ENCODE results near the gene JAML.

The JAML gene

GRCh38 chr11:118233377-118233776 lies 8.6 kb upstream of the JAML start:
- TF ChIP-seq GATA3 (IDR thresholded peaks at IDR 0.05; ENCODE audit: low read depth, low read length) (no peak), GATA2 (IDR thresholded peaks at IDR 0.05; ENCODE audit: low read depth, low read length) (no peak)

- no peak for TF ChIP-seq GATA3 (IDR thresholded peaks at IDR 0.05; ENCODE audit: low read depth, low read length)
- no peak for TF ChIP-seq GATA2 (IDR thresholded peaks at IDR 0.05; ENCODE audit: low read depth, low read length)
Observed at GRCh38 chr11:118232659-118233058, 7.8 kb upstream of the JAML start.

DNA sequence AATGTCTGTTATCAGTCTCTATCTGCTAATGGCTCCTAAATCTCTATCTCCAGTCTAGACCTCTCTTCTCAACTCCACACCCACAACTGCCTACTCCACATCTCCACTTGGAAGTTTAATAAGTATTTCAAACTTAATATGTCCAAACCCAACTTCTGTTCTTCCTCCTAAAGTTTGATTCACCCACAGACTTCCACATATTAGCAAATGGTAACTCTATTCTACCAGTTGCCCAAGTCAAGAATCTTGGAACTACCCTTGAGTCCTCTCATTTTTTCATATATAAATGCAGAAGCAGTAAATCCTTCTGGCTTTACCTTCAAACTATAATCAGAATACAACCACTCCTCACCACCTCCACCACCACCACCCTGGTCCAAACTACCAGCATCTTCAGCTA lies 6.7 kb upstream of the JAML start:
- TF ChIP-seq GATA2 (IDR thresholded peaks at IDR 0.05; ENCODE audit: low read depth, low read length): no peak
- TF ChIP-seq GATA3 (IDR thresholded peaks at IDR 0.05; ENCODE audit: low read depth, low read length): no peak

DNA sequence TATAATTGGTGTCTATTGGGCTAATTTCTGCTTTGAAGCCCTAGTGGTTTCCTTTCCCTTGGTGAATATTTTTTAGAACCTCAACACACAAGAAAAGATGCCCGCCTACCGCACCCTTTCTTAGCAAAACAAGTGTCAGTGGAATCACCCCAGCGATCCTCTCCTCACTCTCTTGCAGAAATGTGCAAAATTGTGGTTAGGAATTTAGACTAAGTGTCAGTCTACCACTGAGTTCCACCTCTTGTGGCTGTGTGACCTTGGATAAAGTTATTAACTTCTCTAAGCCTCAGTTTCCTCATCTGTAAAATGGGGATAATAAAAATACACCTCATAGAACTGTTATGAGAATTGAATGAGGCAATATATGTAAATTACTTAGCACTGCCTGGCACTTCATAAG lies 5.3 kb upstream of the JAML start:
- TF ChIP-seq GATA2 (IDR thresholded peaks at IDR 0.05; ENCODE audit: low read depth, low read length): no peak
- TF ChIP-seq GATA3 (IDR thresholded peaks at IDR 0.05; ENCODE audit: low read depth, low read length): no peak

DNA sequence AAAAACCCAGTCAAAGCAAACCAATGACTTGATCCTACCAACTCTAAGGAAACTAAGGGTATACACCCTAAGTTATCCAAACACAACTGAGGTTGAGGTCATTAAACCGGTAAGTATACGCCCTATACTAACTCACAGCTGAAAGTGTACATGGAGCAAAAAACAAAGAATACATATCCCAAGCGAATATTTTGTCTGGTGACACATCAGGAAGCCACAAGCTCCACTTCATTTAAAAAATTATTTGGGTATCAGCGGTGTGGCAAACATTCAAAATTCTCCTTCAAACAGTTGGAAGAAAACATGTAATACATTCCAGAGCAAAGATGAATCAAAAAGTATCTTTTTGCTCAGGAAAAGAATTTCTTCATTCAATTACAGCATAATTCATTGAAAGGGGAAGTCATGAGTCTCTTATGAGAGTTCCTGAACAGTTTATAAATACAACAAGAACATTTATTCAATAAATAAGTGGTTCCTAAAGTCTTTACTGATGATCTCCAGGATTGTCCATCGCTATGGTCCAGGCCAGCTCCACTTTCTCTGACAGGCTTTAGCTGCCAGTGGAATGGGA lies 4.5 kb upstream of the JAML start:
- TF ChIP-seq GATA3 (IDR thresholded peaks at IDR 0.05; ENCODE audit: low read depth, low read length) (no peak), GATA2 (IDR thresholded peaks at IDR 0.05; ENCODE audit: low read depth, low read length) (no peak)

- TF ChIP-seq GATA2 (IDR thresholded peaks at IDR 0.05; ENCODE audit: low read depth, low read length) (no peak), GATA3 (IDR thresholded peaks at IDR 0.05; ENCODE audit: low read depth, low read length) (no peak)
Observed at GRCh38 chr11:118227865-118228785, 3.3 kb upstream of the JAML start.

DNA sequence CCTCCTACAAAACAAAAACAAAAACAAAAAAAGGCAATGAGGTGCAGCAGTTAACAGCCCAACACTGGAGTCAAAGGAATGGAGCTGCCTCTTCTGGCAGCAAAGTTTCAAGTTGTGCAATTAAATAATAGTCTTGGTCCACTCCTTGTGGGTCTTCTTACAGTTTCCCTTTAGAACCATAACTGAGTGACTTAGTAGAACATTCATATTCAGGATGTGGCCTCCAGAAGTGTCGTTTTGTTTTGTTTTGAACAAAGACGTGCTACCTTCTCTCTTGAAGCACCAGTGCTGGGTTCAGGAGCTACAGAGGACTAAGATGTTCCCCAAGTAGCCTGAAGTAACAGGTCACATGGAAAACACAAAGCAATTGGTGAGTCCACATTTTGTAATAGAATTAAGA lies 2.0 kb upstream of the JAML start:
- TF ChIP-seq GATA3 (IDR thresholded peaks at IDR 0.05; ENCODE audit: low read depth, low read length): no peak
- no peak for TF ChIP-seq GATA2 (IDR thresholded peaks at IDR 0.05; ENCODE audit: low read depth, low read length)

GRCh38 chr11:118226296-118226695 lies 1.5 kb upstream of the JAML start:
- no peak for TF ChIP-seq GATA3 (IDR thresholded peaks at IDR 0.05; ENCODE audit: low read depth, low read length)
- TF ChIP-seq GATA2 (IDR thresholded peaks at IDR 0.05; ENCODE audit: low read depth, low read length): no peak

DNA sequence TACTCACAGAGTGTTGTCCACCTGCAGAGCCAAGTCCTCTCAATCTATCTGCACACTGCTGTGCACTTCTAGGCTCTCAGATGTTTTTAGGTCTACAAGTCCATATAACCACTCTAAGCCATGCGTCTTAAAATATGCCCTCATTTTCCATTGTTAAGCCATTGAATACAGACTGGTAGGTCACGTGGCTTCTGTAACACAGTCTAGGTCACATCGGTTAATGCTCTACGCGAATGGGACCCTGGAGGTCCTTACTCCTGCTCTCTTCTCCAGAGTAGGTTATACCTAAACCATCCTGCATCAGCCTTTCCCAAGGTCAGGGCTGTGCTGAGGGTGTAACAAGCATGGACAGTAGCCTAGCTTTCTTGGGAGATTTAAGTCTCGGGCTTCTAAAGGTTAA lies 819 bp downstream of the JAML start:
- TF ChIP-seq GATA2 (IDR thresholded peaks at IDR 0.05; ENCODE audit: low read depth, low read length) (no peak), GATA3 (IDR thresholded peaks at IDR 0.05; ENCODE audit: low read depth, low read length) (no peak)

GRCh38 chr11:118223570-118223969 lies 1.2 kb downstream of the JAML start:
- TF ChIP-seq GATA3 (IDR thresholded peaks at IDR 0.05; ENCODE audit: low read depth, low read length) (no peak), GATA2 (IDR thresholded peaks at IDR 0.05; ENCODE audit: low read depth, low read length) (no peak)

DNA sequence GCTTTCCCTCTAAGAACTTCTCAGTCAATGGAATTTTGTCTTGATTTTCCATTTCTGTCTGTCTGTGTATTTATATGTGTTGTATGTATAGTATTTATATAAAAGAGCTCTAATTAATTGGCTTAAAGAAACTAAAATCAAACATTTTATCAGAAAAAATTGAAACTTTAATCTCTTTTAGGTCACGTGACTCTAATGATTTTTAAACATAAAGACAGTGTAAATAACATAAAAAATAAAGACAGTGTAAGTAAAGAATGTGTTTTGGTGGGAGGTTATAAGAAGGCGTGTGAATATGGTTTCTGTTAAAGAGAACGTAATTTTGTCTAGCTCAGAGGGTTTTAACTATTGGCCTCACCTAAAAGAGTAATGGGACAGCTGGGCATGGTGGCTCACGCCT lies 2.4 kb downstream of the JAML start:
- no peak for TF ChIP-seq GATA2 (IDR thresholded peaks at IDR 0.05; ENCODE audit: low read depth, low read length)
- TF ChIP-seq GATA3 (IDR thresholded peaks at IDR 0.05; ENCODE audit: low read depth, low read length): no peak

DNA sequence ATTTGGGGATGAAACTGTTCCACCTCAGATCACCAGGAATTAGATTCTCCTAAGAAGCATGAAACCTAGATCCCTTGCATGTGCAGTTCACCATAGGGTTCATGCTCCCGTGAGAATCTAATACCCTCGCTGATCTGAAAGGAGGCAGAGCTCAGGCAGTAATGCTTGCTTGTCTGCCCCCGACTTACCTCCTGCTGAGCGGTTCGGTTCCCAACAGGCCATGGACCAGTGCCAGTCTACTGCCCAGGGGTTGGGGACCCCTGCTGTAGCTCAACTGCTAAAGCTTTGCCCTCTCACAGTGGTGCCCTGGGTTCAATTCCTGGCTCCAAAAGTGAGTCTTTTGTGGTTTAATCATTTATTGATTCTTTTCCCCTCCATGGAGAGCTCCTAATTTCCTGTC lies 3.4 kb downstream of the JAML start:
- TF ChIP-seq GATA2 (IDR thresholded peaks at IDR 0.05; ENCODE audit: low read depth, low read length): no peak
- TF ChIP-seq GATA3 (IDR thresholded peaks at IDR 0.05; ENCODE audit: low read depth, low read length): no peak

DNA sequence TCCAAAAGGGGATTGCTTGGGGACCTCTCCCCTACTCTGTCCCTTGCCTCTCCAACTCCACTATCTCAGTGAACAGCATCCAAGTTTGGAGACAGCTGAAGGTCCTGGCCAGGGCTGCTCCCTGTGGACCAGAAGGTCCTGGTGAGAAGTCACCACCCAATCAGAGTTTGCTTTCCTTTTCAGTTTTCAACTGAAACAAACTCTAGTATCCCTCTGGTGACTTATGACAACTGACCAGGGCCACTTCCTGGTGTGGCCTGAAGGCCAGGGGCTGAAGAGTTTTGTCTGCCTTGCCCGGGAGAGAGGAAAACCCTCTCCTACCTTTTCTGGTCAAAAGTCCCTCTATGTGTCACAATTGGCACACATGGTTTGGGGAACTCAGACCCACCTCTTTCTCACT lies 5.1 kb downstream of the JAML start:
- no peak for TF ChIP-seq GATA3 (IDR thresholded peaks at IDR 0.05; ENCODE audit: low read depth, low read length)
- TF ChIP-seq GATA2 (IDR thresholded peaks at IDR 0.05; ENCODE audit: low read depth, low read length): no peak

DNA sequence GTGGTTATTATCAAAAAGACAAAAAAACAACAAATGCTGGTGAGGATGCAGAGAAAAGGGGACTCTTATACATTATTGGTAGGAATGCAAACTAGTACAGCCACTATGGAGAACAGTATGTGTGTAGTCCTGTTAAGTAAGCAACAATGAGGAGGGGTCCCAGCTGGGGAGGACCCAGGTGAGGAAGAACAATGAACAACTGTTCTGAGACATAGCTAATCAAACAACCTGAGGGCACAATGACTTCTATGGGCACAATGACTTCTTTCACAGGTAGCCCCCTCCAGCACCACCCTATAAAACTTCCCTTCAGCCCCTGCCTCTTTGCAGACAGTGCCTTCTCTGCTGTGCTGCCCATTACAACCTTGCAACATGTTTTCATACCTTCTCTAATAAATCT lies 5.6 kb downstream of the JAML start:
- TF ChIP-seq GATA2 (IDR thresholded peaks at IDR 0.05; ENCODE audit: low read depth, low read length) (no peak), GATA3 (IDR thresholded peaks at IDR 0.05; ENCODE audit: low read depth, low read length) (no peak)

DNA sequence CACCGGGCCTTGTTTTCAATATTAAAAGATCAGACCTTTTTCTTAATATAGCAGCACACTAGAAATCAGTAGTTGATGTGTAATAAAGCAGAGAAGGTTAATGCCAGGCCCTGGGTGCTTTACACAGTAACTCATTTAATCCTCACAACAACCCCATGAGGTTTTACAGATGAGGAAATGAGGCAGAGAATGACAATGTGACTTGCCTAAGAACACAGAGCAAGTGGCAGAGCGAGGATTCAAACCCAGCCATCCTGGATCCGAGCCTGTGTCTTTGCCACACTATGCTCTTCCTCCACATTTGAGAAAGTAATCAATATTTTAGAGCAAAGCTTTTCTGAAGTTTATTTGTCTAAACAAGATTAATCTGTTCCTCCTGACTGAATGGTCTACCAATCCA lies 7.2 kb downstream of the JAML start:
- TF ChIP-seq GATA3 (IDR thresholded peaks at IDR 0.05; ENCODE audit: low read depth, low read length) (no peak), GATA2 (IDR thresholded peaks at IDR 0.05; ENCODE audit: low read depth, low read length) (no peak)

Measured in SH-SY5Y (cell line).